Endothelial cell of umbilical vein (primary cell): ENCODE measurements around the gene DCAF4. TPM values are rescaled to one million over a fixed set of nuclear protein-coding genes. Genes with fewer than 3 reads are reported as not detected.

Experiments
- BruUV-seq: library from RNA; stranded (reverse); fragments of 400-500 nt; replicated peaks from 2 replicates; lab custom pipeline; 2021; lab: Mats Ljungman, UMichigan
- CTCF ChIA-PET: fragments of 300-600, 350-600 bp; sonication (Branson Sonifier 250); formaldehyde crosslinking; loops from one replicate; lab custom pipeline; 2021; ENCODE audit warnings: antibody characterized with exemption, inconsistent platforms; lab: Charles Lee
- POLR2A ChIA-PET: fragments of 300-600, 350-600 bp; sonication (Branson Sonifier 250); formaldehyde crosslinking; loops from one replicate; lab custom pipeline; 2021; ENCODE audit warnings: antibody characterized with exemption, inconsistent platforms; lab: Charles Lee
- DNase-seq: peaks from one replicate; pipeline ENCODE4 v3.0.0-alpha.2; 2011; ENCODE audit warnings: low read depth, low spot score
- FAIRE-seq: peaks from 2 replicates; lab custom pipeline; 2011; peaks lifted over from hg19 to GRCh38; lab: Jason Lieb, UNC
- H2AFZ ChIP-seq: 2 replicates; pipeline ENCODE4 v1.6.0; 2012; ENCODE audit warnings: low read depth, low read length, control low read depth, inconsistent platforms
- H3K27ac ChIP-seq: 2 replicates; pipeline ENCODE4 v1.5.1; 2011; ENCODE audit warnings: low read depth, mild to moderate bottlenecking, control low read depth, low read length, moderate library complexity; ENCODE audit not compliant: insufficient read depth
- H3K27me3 ChIP-seq, 2 experiments: 2 replicates each; pipeline versions ENCODE4 v1.6.0 to v1.6.1; 2011; ENCODE audit warnings: low read length in 2 of 2, mixed read lengths in 1 of 2; ENCODE audit not compliant: control insufficient read depth in 2 of 2, insufficient read depth in 2 of 2
- H3K36me3 ChIP-seq, 2 experiments: 2 replicates in 1 of 2; 3 replicates in 1 of 2; pipeline ENCODE4 v1.5.1; 2011; ENCODE audit warnings: low read length in 2 of 2, mild to moderate bottlenecking in 1 of 2, moderate library complexity in 1 of 2; ENCODE audit not compliant: control insufficient read depth in 2 of 2, insufficient read depth in 2 of 2; ENCODE audit errors: extremely low read depth in 1 of 2
- H3K4me1 ChIP-seq: 3 replicates; pipeline ENCODE4 v1.5.1; 2011; ENCODE audit warnings: mild to moderate bottlenecking, low read length; ENCODE audit not compliant: control insufficient read depth, insufficient read depth; ENCODE audit errors: extremely low read depth
- H3K4me2 ChIP-seq: 2 replicates; pipeline ENCODE4 v1.6.1; 2011; ENCODE audit warnings: low read length, control low read depth, mixed read lengths; ENCODE audit not compliant: insufficient read depth
- H3K4me3 ChIP-seq, 3 experiments: fragments of 200-600 bp in 1 of 3; sonication (generic), shearing (Covaris generic) in 1 of 3; replicated peaks in 1 of 3; 2 replicates each; pipeline ENCODE4 v1.5.1; 2011 to 2016; ENCODE audit warnings: control low read depth in 3 of 3, low read length in 3 of 3, mild to moderate bottlenecking in 2 of 3, inconsistent platforms in 1 of 3, low read depth in 1 of 3, moderate library complexity in 1 of 3; ENCODE audit not compliant: insufficient read depth in 1 of 3
- H3K79me2 ChIP-seq: 2 replicates; pipeline ENCODE4 v1.6.0; 2012; ENCODE audit warnings: low read length, inconsistent platforms; ENCODE audit not compliant: control insufficient read depth, insufficient read depth
- H3K9ac ChIP-seq: replicated peaks from 2 replicates; pipeline ENCODE3; 2011; ENCODE audit warnings: low read length, control low read depth; ENCODE audit not compliant: insufficient read depth; ENCODE audit errors: extremely low read depth
- H3K9me1 ChIP-seq: replicated peaks from 3 replicates; pipeline ENCODE4 v1.6.0; 2011; ENCODE audit warnings: mild to moderate bottlenecking, low read length; ENCODE audit not compliant: control insufficient read depth, insufficient read depth; ENCODE audit errors: extremely low read depth
- H3K9me3 ChIP-seq: replicated peaks from 2 replicates; pipeline ENCODE4 v1.5.1; 2012; ENCODE audit warnings: low read length, inconsistent platforms; ENCODE audit not compliant: control insufficient read depth, insufficient read depth
- H4K20me1 ChIP-seq: replicated peaks from 2 replicates; pipeline ENCODE3; 2011; ENCODE audit warnings: mild to moderate bottlenecking, low read length; ENCODE audit not compliant: control insufficient read depth, insufficient read depth; ENCODE audit errors: extremely low read depth
- CTCF ChIP-seq, 2 donors: IDR thresholded peaks; 1 replicate in 1 of 2; 2 replicates in 1 of 2; pipeline ENCODE4 v1.5.1; 2011; ENCODE audit warnings: low read length in 2 of 2, mild to moderate bottlenecking in 2 of 2, moderate library complexity in 2 of 2, control low read depth in 1 of 2, inconsistent platforms in 1 of 2, low read depth in 1 of 2; ENCODE audit not compliant: insufficient read depth in 1 of 2; ENCODE audit errors: extremely low read depth in 1 of 2
- EZH2 ChIP-seq: IDR thresholded peaks from 2 replicates; pipeline ENCODE4 v1.6.1; 2012; ENCODE audit warnings: borderline replicate concordance, low read depth, mild to moderate bottlenecking, moderate library complexity, low read length, inconsistent platforms; ENCODE audit not compliant: severe bottlenecking
- FOS ChIP-seq: IDR thresholded peaks from 2 replicates; pipeline ENCODE4 v1.6.1; 2011; ENCODE audit warnings: mild to moderate bottlenecking, low read length, moderate library complexity, borderline replicate concordance; ENCODE audit not compliant: insufficient read depth
- GATA2 ChIP-seq: IDR thresholded peaks from 2 replicates; pipeline ENCODE4 v1.7.0; 2011; ENCODE audit warnings: low read depth, mild to moderate bottlenecking, moderate library complexity, mixed read lengths, low read length; ENCODE audit not compliant: insufficient read length, insufficient read depth
- JUN ChIP-seq: IDR thresholded peaks from 2 replicates; pipeline ENCODE4 v1.6.1; 2011; ENCODE audit warnings: borderline replicate concordance, low read depth; ENCODE audit not compliant: insufficient read length, insufficient read depth
- MYC ChIP-seq: IDR thresholded peaks from one replicate; pipeline ENCODE4 v1.6.1; 2011; ENCODE audit warnings: mild to moderate bottlenecking, low read depth, low read length
- POLR2A ChIP-seq: IDR thresholded peaks from 2 replicates; pipeline ENCODE4 v1.6.1; 2012; ENCODE audit warnings: low read depth, mild to moderate bottlenecking, control low read depth, low read length
- POLR2AphosphoS5 ChIP-seq: IDR thresholded peaks from 2 replicates; pipeline ENCODE4 v1.6.1; 2012; ENCODE audit warnings: low read depth, mild to moderate bottlenecking, control low read depth, low read length, moderate library complexity; ENCODE audit not compliant: insufficient read depth
- dilution Hi-C: fragments of 300-500 bp; cut with MboI; formaldehyde crosslinking; loops from one replicate; pipeline ENCODE4 v1.15.0; 2019; ENCODE audit warnings: low sequenced_read_pairs; ENCODE audit not compliant: extremely low pct_ligation_motif_present
- intact Hi-C: fragments of 100-400 bp; cut with micrococcal nuclease; formaldehyde crosslinking; loops from one replicate; pipeline ENCODE4 v1.10.0; 2022
- polyA plus RNA-seq, 4 experiments: library from polyadenylated mRNA; depleted of rRNA in 3 of 4; stranded (reverse) in 3 of 4; unstranded in 1 of 4; fragments of >200 nt; gene quantifications; 2 replicates each; pipeline versions ENCODE4 v1.2.1 to v1.2.3, GENCODE V29; 2011 to 2012; ENCODE audit warnings: missing spikeins in 1 of 4
- total RNA-seq: library from RNA; stranded (reverse); gene quantifications from 2 replicates; pipeline ENCODE4 v1.2.3, GENCODE V29; 2021
- TF ChIP-seq, protein P1 (sequence below): IDR thresholded peaks from 2 replicates; pipeline ENCODE4 v1.6.1; 2011; ENCODE audit not compliant: insufficient read depth, insufficient read length

DCAF4 gene
- total and polyA plus RNA-seq, 2 donors (not counting 3 experiments of a cell fraction or from before 2014, with no cell fraction given), result 8.6 to 15.8 TPM

DNA sequence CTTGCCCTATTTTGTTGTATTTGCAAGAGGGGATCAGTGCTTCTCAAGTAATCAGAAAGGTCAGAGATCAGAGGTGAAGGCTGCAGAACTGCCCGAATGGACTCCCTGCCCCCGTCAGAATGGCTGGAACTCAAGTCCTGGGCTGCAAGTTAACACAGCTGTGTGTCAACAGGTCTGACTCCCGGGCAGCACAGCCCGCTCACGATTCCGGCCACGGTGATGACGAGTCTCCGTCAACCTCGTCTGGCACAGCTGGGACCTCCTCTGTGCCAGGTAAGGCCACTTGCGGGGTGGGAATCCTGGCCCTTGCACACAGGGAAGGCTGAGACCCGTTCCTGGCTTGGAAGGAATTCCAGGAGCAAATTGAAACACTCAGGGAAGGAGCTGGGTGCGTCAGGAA, 13.4 kb downstream of the DCAF4 start:
- H3K79me2 ChIP-seq, result no peaks in the 10 kb centered on the region
- dilution Hi-C loops, result no loop called here
- H4K20me1 ChIP-seq, result no peaks in the 10 kb centered on the region
- intact Hi-C loops, result no loop called here
- H3K4me2 ChIP-seq, result no peak overlapping the region
- FAIRE-seq (no peak), DNase-seq (no peak)
- no peaks in the 10 kb centered on the region for H3K9me3 ChIP-seq
- no peaks in the 10 kb centered on the region for H3K4me1 ChIP-seq
- H3K27me3 ChIP-seq, result no peaks in the 10 kb centered on the region
- TF ChIP-seq GATA2 (no peak), FOS (no peak), CTCF (IDR thresholded peaks at IDR 0.05; ENCODE audit: extremely low read depth in 1 of 2, insufficient read depth in 1 of 2, low read depth in 1 of 2, low read length in 2 of 2) (no peak)
- POLR2A ChIA-PET, result no interaction called here
- H3K36me3 ChIP-seq, result peaks cover 0 to 14% of the 10 kb centered on the region in 2 experiments
- H3K27ac ChIP-seq, result no peak overlapping the region
- no peaks in the 10 kb centered on the region for H3K9me1 ChIP-seq
- no peak overlapping the region for H3K4me3 ChIP-seq
- H3K9ac ChIP-seq, result no peak overlapping the region
- BruUV-seq, result no TSS peak
- CTCF ChIA-PET, result interaction anchor here (1.5 to 7.7 kb wide), 3 partner anchors 9 to 426 kb away, joined by 3 to 47 read pairs (median 15); no protein-coding TSS in a partner anchor
- no peak overlapping the region for H2AFZ ChIP-seq

- DNase-seq (no peak), FAIRE-seq (no peak)
- no peak overlapping the region for H3K4me2 ChIP-seq
- dilution Hi-C loops (no loop called here), intact Hi-C loops (no loop called here)
- no peak for TF ChIP-seq POLR2AphosphoS5
- no peak for TF ChIP-seq GATA2
- TF ChIP-seq POLR2A, result no peak
- TF ChIP-seq MYC, result no peak
- TF ChIP-seq, protein P1, sequence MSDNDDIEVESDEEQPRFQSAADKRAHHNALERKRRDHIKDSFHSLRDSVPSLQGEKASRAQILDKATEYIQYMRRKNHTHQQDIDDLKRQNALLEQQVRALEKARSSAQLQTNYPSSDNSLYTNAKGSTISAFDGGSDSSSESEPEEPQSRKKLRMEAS, result no peak
- no peak for TF ChIP-seq JUN
- no peak for TF ChIP-seq FOS
- TF ChIP-seq CTCF (IDR thresholded peaks at IDR 0.05; ENCODE audit: extremely low read depth in 1 of 2, insufficient read depth in 1 of 2, low read depth in 1 of 2, low read length in 2 of 2), result no peak
- no peak for TF ChIP-seq EZH2
- no peak overlapping the region for H3K27ac ChIP-seq
- peaks cover 0 to 14% of the 10 kb centered on the region in 2 experiments for H3K36me3 ChIP-seq
- no peak overlapping the region for H3K9ac ChIP-seq
- POLR2A ChIA-PET, result no interaction called here
- no peaks in the 10 kb centered on the region for H3K9me1 ChIP-seq
- no peaks in the 10 kb centered on the region for H3K9me3 ChIP-seq
- H2AFZ ChIP-seq, result no peak overlapping the region
- no peaks in the 10 kb centered on the region for H3K4me1 ChIP-seq
- H3K27me3 ChIP-seq, result no peaks in the 10 kb centered on the region
- no TSS peak for BruUV-seq
- no peaks in the 10 kb centered on the region for H3K79me2 ChIP-seq
- H3K4me3 ChIP-seq, result no peak overlapping the region
- H4K20me1 ChIP-seq, result no peaks in the 10 kb centered on the region
- CTCF ChIA-PET, result interaction anchor here (7.7 kb wide), 1 partner anchor 428 kb away, joined by 47 read pairs; no protein-coding TSS in a partner anchor
Measured at GRCh38 chr14:72941286-72941985, 15.2 kb downstream of the DCAF4 start.
